ENCODE data around the gene RAB11FIP2.

Gene RAB11FIP2

DNA sequence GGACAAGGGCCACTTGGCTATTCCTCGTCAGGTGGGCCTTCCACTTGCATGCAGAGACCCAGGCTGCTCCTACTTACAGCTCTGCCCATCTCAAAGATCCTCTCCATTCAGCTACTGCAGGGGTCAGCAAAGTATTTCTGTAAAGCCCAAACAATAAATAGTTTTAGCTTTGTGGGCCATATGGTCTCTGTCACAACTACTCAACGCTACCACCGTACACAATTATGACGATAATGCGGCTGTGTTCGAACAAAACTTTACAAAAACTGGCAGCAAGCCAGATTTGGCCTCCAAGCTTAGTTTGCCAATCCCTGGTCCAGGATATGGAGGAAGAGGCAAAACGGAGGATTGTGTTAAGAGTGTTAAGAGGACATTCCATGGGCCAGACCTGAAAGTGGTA is 12.8 kb downstream of the RAB11FIP2 start:
- no peak for DNase-seq (ENCODE audit: low spot score)

DNA sequence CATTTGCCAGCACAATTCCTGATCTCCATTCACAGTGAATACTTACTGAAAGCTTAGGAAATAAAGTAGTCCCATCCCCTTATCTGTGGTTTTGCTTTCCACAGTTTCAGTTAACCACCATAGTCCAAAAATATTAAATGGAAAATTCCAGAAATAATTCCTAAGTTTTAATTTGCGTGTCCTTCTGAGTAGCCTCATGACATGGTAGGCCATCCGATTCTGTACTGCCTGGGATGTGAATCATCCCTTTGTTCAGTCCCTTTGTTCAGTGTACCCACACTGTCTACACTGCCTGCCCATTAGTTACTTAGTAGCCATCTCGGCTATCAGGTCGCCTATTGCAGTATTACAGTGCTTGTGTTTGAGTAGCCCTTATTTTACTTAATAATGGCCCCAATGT is 14.2 kb downstream of the RAB11FIP2 start:
- DNase-seq (ENCODE audit: low spot score), result no peak

DNA sequence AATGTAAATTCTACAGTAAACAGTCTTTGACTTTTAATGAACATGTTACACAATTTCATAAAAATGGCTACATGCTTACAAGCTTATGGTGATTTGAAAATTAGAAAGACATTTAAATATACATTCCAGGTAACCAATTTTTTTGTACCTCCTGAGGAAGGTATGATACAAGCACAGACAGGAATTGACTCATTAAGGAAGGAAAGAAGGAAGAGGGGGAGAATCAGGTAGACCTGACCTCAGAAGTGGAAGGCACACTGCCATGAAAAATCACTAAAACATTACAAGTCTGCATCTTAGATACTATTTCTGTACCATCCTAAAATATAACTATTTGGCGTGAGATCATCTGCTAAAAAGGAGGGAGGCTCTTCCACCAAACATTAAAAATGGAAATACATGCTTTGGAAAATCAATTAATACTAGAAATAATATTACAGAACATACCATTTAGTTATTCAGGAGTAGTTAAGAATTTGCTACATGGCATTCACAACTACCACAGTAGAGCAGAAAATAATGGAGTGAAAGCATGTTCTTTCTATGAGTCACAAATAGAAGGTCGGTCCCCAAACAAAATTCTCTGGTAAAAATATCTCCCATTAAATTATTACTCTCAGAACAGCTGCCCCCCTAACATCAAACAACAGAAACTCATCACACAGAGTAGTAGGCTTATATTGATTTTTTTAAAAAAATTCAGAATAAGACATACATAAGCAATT is 15.2 kb downstream of the RAB11FIP2 start:
- DNase-seq (ENCODE audit: low spot score), result no peak

DNA sequence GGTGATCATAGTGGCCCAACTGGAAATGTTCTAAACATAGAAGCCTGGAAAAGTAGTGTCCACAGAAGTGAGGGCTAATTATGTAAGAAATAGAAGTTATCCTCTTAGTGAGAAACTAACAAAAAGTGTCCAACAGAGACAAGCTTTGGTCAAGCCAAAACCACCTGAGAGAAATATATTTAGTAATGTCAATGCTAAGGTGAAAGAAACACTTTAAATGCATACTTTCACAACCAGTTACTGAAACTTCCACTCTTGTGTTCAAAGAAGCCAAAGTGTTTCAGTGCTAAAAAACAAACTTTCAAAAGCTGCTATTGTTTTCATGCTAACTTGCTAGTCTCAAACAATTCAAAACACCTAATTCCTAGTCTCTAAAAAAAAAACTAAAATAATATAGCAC is 18.1 kb downstream of the RAB11FIP2 start:
- DNase-seq (ENCODE audit: low spot score), result no peak

DNA sequence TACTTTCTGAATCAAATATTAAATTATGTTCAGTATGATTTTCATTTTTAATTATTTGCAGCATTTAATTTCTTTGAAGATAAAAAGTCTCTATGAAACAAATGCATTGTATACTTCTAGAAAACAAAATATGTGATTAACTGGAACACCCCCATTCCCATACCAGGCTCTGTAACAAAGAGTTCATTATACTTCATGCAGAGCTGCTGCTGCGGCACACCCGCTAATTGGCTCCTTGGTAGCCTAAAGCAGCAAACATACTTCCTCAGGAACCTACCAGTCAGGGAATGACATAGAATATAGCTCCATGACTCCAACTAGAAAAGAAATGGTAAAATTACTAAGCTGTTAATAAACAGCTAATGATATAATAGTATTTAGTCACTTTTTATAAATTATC is 19.3 kb downstream of the RAB11FIP2 start:
- DNase-seq (ENCODE audit: low spot score), result no peak

DNA sequence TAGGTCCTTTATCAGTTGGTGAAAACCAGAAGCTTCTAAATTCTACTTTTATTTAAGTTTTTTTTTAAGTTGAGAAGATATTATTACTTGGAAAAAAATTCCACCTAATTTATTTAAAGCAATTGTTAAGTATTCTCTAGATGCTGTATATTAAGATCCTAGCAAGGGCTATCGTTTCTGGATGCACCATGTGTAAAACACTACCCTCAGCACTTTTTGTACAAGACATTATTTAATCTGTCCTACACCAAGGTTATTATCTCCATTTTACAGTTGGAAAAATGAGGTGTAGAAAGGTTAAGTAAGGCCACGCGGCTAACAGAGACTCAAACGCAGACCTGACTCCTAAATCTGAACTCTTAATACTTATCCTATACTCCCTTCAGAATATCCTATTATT is 19.8 kb downstream of the RAB11FIP2 start:
- no peak for DNase-seq (ENCODE audit: low spot score)

DNA sequence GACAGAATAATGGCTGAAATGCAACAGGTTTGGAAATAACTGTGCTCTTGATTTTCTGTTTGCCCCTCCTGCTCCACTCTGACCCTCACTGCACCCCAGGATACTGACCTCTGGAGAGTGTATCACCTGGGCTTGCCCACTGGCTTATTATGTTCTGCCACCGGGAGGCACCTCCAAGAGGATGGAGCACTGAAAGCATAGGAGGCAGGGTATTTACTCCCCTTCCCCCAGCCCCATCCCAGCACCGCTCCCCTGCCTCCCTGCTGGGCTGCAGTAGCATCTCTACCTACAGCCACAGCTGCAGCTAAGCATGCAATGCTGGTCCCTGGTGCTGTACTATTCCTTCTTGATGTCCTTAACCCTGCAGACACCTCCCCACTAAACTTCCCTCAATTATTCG is 26.4 kb downstream of the RAB11FIP2 start:
- no peak for DNase-seq (ENCODE audit: low spot score)

DNA sequence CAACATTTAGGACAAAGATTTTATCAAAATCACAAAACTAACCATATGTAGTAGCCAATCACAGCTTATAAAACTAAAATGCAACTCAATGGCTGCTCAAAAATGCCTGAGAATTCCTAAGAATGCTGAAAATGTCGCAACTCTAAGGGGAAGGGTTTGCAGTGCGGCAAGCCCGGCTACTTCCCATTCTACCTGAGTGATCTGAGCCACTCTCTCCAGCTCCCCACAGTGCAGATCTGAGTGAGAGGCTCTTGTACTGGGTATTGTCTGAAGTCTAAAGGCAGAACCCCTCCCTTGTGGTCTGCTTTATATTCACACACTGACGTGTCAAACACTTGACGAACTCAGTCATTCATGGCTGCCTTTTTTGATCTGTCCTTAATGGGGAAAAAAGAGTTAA is 28.9 kb downstream of the RAB11FIP2 start:
- no peak for DNase-seq (ENCODE audit: low spot score)

DNA sequence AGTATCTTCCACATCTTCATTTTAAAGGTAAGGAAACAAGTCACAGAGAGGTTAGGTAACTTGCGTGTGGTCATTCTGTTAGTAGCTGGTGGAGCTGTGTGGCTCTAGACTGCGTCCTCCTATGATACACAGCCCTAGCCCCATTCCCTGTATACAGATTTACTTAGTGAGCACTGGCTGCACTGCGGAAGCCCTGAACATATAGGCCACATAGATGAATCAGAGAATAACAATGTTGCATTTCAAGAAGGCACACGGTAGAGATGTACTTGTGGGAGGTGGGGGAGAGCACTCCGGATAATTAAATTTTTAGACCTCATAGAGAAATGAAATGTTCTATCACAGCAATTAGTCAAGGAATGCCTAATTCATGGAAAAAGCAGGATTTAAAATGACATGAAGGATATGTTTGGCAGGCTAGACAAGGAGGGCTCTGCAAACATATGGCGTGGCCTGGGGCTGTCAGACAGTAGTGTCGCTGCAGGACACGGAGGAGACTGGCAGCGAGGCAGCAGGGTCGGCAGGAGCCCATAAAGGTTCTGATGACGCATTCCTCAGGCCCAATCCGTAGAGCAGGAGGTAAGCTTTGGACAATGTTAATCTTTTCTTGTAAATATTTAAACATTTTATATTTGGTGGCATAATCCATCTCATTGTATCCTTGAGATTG is 29.5 kb downstream of the RAB11FIP2 start:
- no peak for DNase-seq (ENCODE audit: low spot score)

DNA sequence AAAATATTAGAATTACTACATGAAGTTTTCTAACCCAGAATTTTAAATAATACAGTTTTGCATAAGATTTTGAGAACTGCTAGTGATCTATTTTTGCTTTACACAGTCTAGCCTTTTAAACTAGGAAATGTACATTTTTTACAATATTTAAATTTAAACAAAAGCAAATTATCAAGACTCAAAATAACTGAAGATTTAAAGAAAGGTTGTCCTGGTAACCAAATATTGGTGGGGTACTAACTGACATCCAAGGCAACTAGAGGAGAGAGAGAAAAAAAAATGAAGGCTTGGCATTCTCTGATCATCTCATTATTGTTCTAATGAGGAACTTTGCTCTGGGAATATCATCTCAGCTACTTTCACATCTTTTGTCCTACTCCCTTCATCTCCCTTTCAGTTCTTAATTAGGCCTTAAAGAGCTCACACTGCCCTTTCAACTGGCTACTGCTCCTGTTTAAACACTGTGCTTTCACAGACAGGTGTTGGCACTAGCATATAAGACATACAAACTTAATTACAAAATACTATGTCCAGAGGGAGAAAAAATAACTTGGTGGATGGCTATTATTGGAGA is 33.7 kb downstream of the RAB11FIP2 start:
- no peak for DNase-seq (ENCODE audit: low spot score)

DNA sequence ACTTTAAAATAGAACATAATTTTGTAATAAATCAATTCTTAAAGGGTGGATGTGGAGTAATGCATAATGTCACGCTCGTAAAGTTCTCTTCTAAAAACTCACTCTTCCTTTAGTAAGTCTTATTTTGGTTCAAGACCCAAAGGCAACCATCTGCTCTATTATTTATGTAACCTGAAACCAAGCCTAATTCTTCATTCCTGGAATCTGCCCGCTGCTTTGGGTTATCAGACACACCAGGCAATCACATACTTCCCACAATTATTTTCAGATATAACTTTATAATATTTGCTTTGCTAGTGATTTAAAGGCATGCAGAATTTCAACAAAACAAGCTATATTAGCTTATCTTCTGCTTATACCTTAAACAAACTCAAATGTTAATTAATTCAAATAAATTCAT is 39.0 kb downstream of the RAB11FIP2 start:
- DNase-seq (ENCODE audit: low spot score), result no peak

DNA sequence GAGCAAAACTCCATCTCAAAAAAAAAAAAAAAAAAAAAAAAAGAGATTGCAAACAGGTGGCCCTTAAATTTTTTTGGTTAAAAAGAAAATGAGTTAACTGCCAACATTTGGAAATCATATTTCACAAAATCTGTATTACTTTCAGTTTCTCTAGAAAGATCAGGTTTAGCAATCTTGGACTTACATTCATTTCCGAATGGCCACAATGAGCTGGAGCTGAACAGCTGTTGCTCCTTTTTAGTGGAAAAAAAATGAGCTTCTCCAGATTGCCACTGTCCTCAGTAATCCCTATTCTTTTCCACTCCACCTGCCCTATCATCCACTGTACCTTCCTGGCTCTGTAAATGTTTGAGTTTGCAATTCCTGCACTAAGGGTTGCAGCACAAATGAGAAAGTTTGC is 43.6 kb downstream of the RAB11FIP2 start:
- DNase-seq (ENCODE audit: low spot score), result no peak

DNA sequence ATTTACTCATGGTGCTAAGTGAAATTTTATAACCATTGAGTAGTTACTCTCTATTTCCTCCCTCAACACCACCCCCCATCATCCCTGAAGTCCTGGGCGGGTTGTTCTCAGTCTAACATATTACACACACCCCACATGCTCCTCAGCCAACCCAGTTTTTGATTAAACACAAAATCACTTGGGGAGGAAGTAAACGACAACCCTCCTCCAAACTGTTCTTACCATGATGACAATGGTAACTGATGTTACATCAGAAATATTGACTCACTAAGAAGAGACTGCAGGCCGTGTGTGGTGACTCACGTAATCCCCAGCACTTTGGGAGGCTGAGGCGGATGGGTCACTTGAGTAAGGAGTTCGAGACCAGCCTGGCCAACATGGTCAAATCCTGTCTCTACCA is 44.2 kb downstream of the RAB11FIP2 start:
- DNase-seq (ENCODE audit: low spot score), result no peak

DNA sequence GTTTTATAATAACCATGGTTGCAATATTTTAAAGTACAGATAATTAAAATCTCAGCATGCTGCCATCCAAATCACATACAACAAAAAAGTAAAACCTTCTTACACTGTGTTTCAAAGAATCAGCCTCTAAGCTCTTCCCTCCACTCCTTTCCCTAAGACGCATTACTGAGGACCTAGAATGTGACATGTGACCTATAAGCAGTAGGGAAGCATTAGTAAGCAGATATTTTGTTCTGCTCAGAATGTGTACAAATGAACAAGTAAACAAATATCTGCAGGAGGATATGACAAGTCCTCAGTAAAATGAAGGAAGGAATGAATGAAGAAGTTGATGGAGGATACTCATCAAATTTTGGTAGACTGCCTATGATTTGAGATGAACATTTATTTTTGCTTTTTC is 49.1 kb downstream of the RAB11FIP2 start:
- DNase-seq (ENCODE audit: low spot score), result no peak

DNA sequence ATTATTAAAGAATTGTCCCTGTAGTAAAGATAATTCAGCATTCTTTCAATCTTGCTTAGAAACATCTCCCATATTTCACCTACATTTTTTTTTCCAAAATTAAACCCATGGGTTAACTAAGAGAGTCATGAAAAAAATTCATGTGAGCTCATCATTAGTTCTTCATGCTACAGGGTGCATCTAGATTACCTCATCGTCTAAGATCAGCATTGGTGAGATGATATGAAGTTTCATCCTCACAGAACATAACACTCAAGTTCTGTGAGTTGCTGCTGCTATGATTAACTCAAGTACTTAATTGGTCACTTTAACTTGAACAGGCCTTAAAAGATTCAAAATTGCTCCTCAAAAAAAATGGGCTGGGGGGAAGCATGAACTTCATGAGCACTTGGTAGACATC is 50.0 kb downstream of the RAB11FIP2 start:
- DNase-seq (ENCODE audit: low spot score), result no peak

DNA sequence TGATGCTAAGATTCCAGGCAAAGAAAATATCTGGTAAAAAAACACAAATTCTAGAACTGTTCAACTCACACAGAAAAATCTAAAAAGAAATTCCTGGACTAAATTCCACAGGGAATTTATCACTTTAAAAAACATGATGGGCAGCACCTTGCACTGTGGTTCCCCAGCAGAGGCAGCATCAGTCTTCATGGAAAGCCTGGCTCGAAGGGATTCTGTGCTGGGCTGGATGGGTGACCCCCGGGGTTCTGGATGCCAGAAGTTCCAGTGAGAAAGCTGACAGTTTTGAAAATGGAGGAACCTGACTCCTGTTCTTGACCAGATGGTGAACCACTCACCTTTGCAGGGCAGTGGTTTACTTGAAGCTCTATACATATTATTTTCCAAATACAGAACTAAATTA is 52.0 kb downstream of the RAB11FIP2 start:
- DNase-seq (ENCODE audit: low spot score), result no peak

DNA sequence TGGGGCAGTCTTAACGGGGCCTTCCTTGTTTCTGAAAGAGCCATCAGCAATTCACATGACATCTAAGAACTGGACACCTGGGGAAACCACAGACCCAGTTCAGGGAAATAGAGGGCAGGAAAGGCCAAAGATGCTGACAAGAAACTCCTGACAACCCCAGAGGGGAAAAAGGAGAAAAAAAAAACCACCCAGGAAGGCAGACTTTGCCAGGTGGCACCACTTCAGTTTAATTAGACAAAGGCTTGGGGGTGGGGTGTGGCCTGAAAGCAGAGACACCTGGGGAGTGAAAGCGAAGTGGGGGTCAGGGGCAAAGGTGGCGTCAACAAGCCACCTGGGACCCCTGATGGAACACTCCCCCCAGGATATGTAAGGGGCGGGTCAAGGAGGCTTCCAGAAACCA is 53.6 kb downstream of the RAB11FIP2 start:
- no peak for DNase-seq (ENCODE audit: low spot score)

DNA sequence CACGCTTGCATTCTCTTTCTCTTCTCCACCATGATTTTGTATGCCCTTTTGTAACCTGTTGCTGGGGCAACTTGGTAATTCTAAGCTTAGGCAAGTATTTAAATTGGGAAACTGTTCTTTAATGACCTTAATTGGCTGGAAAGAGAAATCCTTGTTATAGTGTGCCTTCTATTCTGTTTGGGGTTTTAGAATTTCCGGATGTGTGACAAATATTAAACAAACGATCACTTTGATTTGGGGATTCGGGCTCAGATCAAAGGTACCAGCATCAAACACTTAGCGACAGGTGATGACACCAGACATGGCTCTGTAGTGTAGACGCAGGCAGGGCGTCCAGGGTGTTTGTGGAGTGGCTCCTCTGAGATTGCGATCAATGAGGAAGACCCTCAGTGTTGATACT is 55.0 kb downstream of the RAB11FIP2 start:
- DNase-seq (ENCODE audit: low spot score), result no peak

DNA sequence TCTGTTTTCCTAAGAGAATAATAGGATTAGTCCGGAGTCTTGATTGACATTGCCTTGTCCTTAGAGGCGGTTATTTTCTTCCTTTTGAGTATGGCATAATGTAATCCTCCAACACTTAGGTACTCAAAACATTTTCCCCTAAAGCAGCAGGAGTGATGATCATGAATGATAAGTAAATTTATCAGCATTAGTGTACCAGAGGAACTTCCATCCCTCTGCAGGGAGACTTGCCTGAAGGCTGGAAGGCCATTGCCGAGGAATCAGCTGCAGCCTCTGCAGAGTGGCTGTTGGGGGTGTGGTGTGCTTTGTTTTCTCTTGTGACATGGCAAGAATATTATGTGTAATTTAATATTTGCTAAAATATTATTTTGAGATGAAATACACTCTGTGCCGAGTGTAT is 56.8 kb downstream of the RAB11FIP2 start:
- DNase-seq (ENCODE audit: low spot score), result no peak

DNA sequence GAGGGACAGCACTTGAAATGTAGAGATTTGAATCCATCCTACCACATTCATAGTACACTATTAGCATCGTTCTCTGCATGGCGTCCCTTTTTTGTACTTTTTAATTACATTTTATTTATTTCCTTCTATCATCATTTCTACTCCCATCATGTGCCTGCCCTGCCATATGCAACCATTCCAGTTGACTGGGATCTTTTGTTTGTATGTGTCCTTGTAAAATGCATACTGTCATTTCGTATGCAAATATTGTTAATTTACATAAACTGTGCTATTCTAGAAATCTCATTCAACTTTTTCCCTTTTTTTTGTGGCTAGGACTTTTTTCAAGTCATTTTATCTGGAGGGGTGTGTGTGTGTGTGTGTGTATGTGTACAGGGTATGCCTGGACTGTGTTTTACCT is 57.9 kb downstream of the RAB11FIP2 start:
- DNase-seq (ENCODE audit: low spot score), result no peak

DNA sequence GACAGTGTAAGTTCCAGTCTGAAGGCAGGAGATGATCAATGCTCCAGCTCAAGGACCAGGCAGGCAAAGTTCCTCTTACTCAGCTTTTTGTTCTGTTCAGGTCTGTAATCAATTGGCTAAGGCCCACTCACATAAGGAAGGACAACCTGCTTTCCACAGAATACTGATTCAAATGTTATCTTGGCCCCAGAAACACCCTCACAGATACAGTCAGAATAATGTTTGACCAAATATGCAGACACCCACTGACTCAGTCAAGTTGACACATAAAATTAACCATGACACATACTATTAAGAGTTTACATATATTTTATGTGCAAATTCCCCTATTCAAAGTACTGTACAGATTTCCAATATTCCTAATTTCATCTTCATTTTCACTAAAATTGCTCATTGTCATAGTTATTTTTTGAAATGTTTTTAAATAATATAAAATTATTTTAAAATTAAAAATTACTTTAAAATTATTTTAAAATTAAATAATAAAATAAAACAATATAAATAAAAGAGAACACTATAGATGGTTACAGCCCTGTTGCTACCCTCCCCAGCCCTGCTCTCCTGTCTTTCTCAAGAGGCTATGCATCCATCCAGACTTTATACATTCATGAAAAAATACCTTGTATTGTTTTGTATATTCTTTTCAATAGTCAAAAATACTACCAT is 59.4 kb downstream of the RAB11FIP2 start:
- DNase-seq (ENCODE audit: low spot score), result no peak

DNA sequence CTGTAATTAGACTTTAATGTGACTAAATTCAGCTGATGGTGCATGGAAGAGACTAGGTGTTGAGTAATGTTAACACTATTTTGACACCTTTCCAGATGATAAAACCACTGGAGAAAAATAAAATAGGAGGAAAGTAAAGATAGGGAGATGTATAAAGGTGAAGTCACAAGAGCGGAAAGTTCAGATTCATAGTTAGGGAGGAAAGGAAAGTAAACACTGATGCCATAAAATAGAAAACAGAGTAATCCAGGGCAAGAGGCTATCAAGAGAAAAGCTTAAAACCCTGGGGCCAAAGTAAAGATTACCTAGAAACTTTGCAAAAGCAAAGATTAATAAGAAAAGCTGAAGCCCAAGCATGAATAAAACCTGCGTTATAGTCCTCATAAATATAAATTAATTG is 62.8 kb downstream of the RAB11FIP2 start:
- DNase-seq (ENCODE audit: low spot score), result no peak
